Measurements from ENCODE around the gene SUPT7L.
"Not testable (repeated sequence)": the region's sequence is repeated elsewhere in the genome, so short reads cannot be mapped to it uniquely, and the experiment has no call there.

DNA sequence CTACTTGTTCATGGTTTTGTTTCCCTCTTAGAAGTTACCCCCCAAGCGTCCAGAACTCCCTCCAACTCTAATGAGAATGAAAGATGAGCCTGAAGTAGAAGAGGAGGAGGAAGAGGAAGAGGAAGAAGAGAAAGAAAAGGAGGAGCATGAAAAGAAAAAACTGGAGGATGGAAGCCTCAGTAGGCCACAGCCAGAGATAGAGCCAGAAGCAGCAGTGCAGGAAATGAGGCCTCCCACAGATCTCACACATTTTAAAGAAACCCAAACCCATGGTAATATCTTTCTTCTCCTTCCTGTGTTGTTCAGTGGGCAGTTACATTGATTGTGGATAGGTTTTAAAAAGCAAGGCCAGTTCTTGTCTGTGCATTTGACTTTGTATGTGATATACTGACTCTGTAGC is 21.6 kb upstream of the SUPT7L start:
- TF ChIP-seq POLR2A, POLR2AphosphoS5, TAF1, SPI1 (IDR thresholded peaks at IDR 0.05; ENCODE audit: low read depth, low read length): not testable (repeated sequence)

All from GM12891 (cell line).